ENCODE data around the gene MVP. TPM values are rescaled to one million over a fixed set of nuclear protein-coding genes. Genes with fewer than 3 reads are reported as not detected.
A peak's percentile ranks its signal among the peaks of the same experiment; 100 is the strongest.
"Not testable (repeated sequence)": the region's sequence is repeated elsewhere in the genome, so short reads cannot be mapped to it uniquely, and the experiment has no call there.

The MVP gene
- total RNA-seq, 1 experiment from 2014 or later: 27.3 TPM

DNA sequence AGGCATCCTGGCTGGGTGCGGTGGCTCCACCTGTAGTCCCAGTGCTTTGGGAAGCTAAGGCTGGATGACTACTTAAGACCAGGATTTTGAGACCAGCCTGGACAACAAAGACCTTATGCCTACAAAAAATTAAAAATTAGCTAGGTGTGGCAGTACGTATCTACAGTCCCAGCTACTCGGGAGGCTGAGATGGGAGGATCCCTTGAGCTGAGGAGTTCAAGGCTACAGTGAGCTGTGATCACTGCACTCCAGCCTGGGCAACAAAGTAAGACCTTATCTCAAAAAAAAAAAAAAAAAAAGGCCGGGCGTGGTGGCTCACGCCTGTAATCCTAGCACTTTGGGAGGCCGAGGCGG is 6.1 kb downstream of the MVP start:
- DNase-seq (no peak), ATAC-seq (no peak)
- no TSS peak for BruUV-seq (replicated peaks)
- ChIA-PET POLR2A (ENCODE audit: unreplicated experiment) (interaction anchor here (0.7 kb wide), 1 partner anchor 22 kb away, joined by 14 read pairs; no protein-coding TSS in a partner anchor), CTCF (no interaction called here)
- no peak for TF ChIP-seq EZH2 (IDR thresholded peaks at IDR 0.05; ENCODE audit: low read length, unreplicated experiment)
- TF ChIP-seq, protein P1, sequence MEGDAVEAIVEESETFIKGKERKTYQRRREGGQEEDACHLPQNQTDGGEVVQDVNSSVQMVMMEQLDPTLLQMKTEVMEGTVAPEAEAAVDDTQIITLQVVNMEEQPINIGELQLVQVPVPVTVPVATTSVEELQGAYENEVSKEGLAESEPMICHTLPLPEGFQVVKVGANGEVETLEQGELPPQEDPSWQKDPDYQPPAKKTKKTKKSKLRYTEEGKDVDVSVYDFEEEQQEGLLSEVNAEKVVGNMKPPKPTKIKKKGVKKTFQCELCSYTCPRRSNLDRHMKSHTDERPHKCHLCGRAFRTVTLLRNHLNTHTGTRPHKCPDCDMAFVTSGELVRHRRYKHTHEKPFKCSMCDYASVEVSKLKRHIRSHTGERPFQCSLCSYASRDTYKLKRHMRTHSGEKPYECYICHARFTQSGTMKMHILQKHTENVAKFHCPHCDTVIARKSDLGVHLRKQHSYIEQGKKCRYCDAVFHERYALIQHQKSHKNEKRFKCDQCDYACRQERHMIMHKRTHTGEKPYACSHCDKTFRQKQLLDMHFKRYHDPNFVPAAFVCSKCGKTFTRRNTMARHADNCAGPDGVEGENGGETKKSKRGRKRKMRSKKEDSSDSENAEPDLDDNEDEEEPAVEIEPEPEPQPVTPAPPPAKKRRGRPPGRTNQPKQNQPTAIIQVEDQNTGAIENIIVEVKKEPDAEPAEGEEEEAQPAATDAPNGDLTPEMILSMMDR (conservative IDR thresholded peaks at IDR 0.05; ENCODE audit: low read depth, low read length): no peak
- TF ChIP-seq EZH2phosphoT487 (IDR thresholded peaks at IDR 0.05; ENCODE audit: borderline replicate concordance, low read length): no peak
- Histone ChIP-seq H3K36me3 (ENCODE audit: low read depth, low read length) (no peaks in the 10 kb centered on the region), H3F3A (ENCODE audit: low read length, unreplicated experiment) (no peaks in the 10 kb centered on the region), H3K9ac (ENCODE audit: low read length) (no peak overlapping the region), H3K4me2 (ENCODE audit: low read length) (no peak overlapping the region), H3K4me1 (ENCODE audit: insufficient read depth, low read length) (peaks cover 42% of the 10 kb centered on the region), H4K20me1 (ENCODE audit: low read length) (no peaks in the 10 kb centered on the region), H3K4me3 (ENCODE audit: low read length) (no peak overlapping the region), H3K9me2 (replicated peaks; ENCODE audit: low read length) (no peaks in the 10 kb centered on the region), H2AFZ (ENCODE audit: low read length) (no peak overlapping the region), H3K9me3 (ENCODE audit: low read length) (no peaks in the 10 kb centered on the region), H3K27ac (ENCODE audit: low read length) (peak overlapping the region; percentile 94), H3K27me3 (ENCODE audit: low read length) (no peaks in the 10 kb centered on the region), H3K79me2 (ENCODE audit: low read length) (peaks cover 6% of the 10 kb centered on the region)
- intact Hi-C loops (cut with micrococcal nuclease): no loop called here

DNA sequence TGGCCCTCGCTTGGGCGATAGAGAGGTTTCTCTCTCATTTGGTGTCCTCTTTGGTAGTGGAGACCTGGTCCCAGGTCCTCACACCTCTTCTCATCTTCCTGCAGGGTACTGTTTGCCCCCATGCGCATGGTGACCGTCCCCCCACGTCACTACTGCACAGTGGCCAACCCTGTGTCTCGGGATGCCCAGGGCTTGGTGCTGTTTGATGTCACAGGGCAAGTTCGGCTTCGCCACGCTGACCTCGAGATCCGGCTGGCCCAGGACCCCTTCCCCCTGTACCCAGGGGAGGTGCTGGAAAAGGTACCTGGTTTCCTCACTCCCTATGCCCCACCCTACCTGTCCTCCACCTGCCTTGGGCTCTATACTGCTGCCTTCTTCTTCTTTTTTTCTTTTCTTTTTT is 10.5 kb downstream of the MVP start:
- intact Hi-C loops (cut with micrococcal nuclease): no loop called here
- H3K27me3 ChIP-seq (ENCODE audit: low read length): no peaks in the 10 kb centered on the region
- ChIA-PET CTCF (no interaction called here), POLR2A (ENCODE audit: unreplicated experiment) (no interaction called here)
- no peaks in the 10 kb centered on the region for H3K9me2 ChIP-seq (replicated peaks; ENCODE audit: low read length)
- no peaks in the 10 kb centered on the region for H3K79me2 ChIP-seq (ENCODE audit: low read length)
- H3K36me3 ChIP-seq (ENCODE audit: low read depth, low read length): no peaks in the 10 kb centered on the region
- no peak overlapping the region for H3K9ac ChIP-seq (ENCODE audit: low read length)
- H3K4me1 ChIP-seq (ENCODE audit: insufficient read depth, low read length): peaks cover 10% of the 10 kb centered on the region
- DNase-seq: no peak
- no peaks in the 10 kb centered on the region for H3F3A ChIP-seq (ENCODE audit: low read length, unreplicated experiment)
- TF ChIP-seq EZH2phosphoT487 (IDR thresholded peaks at IDR 0.05; ENCODE audit: borderline replicate concordance, low read length) (no peak), EZH2 (IDR thresholded peaks at IDR 0.05; ENCODE audit: low read length, unreplicated experiment) (no peak)
- TF ChIP-seq, protein P1 (conservative IDR thresholded peaks at IDR 0.05; ENCODE audit: low read depth, low read length): no peak
- H2AFZ ChIP-seq (ENCODE audit: low read length): no peak overlapping the region
- ATAC-seq: no peak
- BruUV-seq (replicated peaks): no TSS peak
- no peaks in the 10 kb centered on the region for H3K9me3 ChIP-seq (ENCODE audit: low read length)
- H3K27ac ChIP-seq (ENCODE audit: low read length): no peak overlapping the region
- no peaks in the 10 kb centered on the region for H4K20me1 ChIP-seq (ENCODE audit: low read length)
- H3K4me2 ChIP-seq (ENCODE audit: low read length): no peak overlapping the region
- H3K4me3 ChIP-seq (ENCODE audit: low read length): no peak overlapping the region

DNA sequence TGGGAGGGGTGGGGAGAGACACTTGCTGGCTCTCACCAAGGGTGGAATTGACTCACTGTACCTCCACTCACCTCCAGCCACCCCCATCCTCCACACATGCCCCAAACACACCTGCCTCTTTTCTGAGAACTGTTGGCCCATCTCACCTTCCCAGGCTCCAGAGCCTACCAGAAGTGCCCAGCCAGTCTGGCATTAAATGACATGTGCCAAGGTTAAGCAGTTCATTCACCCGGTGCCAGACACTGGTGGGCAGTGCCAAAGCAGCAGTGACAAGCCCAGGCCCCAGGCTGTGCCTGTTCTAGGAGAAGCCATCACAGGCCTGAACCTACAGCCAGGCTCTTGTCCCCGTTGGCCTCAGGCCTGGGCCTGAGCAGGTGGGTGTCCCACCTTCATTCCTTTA is 11.2 kb downstream of the MVP start:
- no peak for DNase-seq
- Histone ChIP-seq H2AFZ (ENCODE audit: low read length) (no peak overlapping the region), H3F3A (ENCODE audit: low read length, unreplicated experiment) (no peaks in the 10 kb centered on the region), H3K36me3 (ENCODE audit: low read depth, low read length) (no peaks in the 10 kb centered on the region), H3K4me3 (ENCODE audit: low read length) (no peak overlapping the region), H3K27ac (ENCODE audit: low read length) (no peak overlapping the region), H4K20me1 (ENCODE audit: low read length) (no peaks in the 10 kb centered on the region), H3K27me3 (ENCODE audit: low read length) (no peaks in the 10 kb centered on the region), H3K9ac (ENCODE audit: low read length) (no peak overlapping the region), H3K79me2 (ENCODE audit: low read length) (no peaks in the 10 kb centered on the region), H3K4me2 (ENCODE audit: low read length) (no peak overlapping the region), H3K9me3 (ENCODE audit: low read length) (no peaks in the 10 kb centered on the region), H3K9me2 (replicated peaks; ENCODE audit: low read length) (no peaks in the 10 kb centered on the region), H3K4me1 (ENCODE audit: insufficient read depth, low read length) (peaks cover 4% of the 10 kb centered on the region; the same call in 1 of the 2 replicates)
- intact Hi-C loops (cut with micrococcal nuclease): no loop called here
- ChIA-PET CTCF (no interaction called here), POLR2A (ENCODE audit: unreplicated experiment) (no interaction called here)
- TF ChIP-seq, protein P1 (conservative IDR thresholded peaks at IDR 0.05; ENCODE audit: low read depth, low read length): no peak
- no peak for TF ChIP-seq EZH2phosphoT487 (IDR thresholded peaks at IDR 0.05; ENCODE audit: borderline replicate concordance, low read length)
- no peak for TF ChIP-seq EZH2 (IDR thresholded peaks at IDR 0.05; ENCODE audit: low read length, unreplicated experiment)
- no peak for ATAC-seq
- no TSS peak for BruUV-seq (replicated peaks)

DNA sequence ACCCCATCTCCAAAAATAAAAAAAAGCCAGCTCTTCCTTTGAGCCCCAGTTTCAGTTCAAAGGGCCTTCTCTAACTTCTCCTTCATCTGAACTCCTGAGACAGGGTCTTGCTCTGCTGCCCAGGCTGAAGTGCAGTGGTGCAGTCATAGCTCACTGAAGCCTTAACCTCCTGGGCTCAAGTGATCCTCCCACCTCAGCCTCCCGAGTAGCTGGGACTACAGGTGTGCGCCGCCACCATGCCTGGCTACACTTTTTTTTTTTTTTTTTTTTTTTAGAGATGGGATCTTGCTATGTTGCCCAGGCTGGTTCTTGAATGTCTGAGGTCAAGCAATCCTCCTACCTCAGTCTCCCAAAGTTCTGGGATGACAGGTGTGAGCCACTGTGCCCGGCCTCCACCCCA is 13.0 kb downstream of the MVP start:
- H4K20me1 ChIP-seq (ENCODE audit: low read length); H3K4me1 ChIP-seq (ENCODE audit: insufficient read depth, low read length); H3K27me3 ChIP-seq (ENCODE audit: low read length); H3K9ac ChIP-seq (ENCODE audit: low read length); H3K9me3 ChIP-seq (ENCODE audit: low read length); H3K27ac ChIP-seq (ENCODE audit: low read length); BruUV-seq (replicated peaks); H3K4me2 ChIP-seq (ENCODE audit: low read length); H3F3A ChIP-seq (ENCODE audit: low read length, unreplicated experiment); DNase-seq; H3K4me3 ChIP-seq (ENCODE audit: low read length); H3K36me3 ChIP-seq (ENCODE audit: low read depth, low read length); POLR2A ChIA-PET (ENCODE audit: unreplicated experiment); H3K79me2 ChIP-seq (ENCODE audit: low read length); H3K9me2 ChIP-seq (replicated peaks; ENCODE audit: low read length); ATAC-seq; CTCF ChIA-PET; H2AFZ ChIP-seq (ENCODE audit: low read length); intact Hi-C loops (cut with micrococcal nuclease): not testable (repeated sequence)
